Testis (tissue), 2 donors: ENCODE results near the gene MCOLN1.

Source experiments
- POLR2A ChIP-seq: fragments of 450-650 bp; IDR thresholded peaks from one replicate; pipeline ENCODE4 v1.6.1; 2017; ENCODE audit warnings: antibody characterized with exemption, mild to moderate bottlenecking, moderate library complexity
- TF ChIP-seq, protein P1 (sequence below), 3 experiments: fragments of 450-650 bp in 2 of 3; fragments of 200-600 bp in 1 of 3; sonication (generic) in 1 of 3; IDR thresholded peaks; one replicate each; pipeline ENCODE4 v1.5.1; 2016 to 2019; ENCODE audit warnings: antibody characterized with exemption in 3 of 3, mild to moderate bottlenecking in 2 of 3, moderate library complexity in 1 of 3

DNA sequence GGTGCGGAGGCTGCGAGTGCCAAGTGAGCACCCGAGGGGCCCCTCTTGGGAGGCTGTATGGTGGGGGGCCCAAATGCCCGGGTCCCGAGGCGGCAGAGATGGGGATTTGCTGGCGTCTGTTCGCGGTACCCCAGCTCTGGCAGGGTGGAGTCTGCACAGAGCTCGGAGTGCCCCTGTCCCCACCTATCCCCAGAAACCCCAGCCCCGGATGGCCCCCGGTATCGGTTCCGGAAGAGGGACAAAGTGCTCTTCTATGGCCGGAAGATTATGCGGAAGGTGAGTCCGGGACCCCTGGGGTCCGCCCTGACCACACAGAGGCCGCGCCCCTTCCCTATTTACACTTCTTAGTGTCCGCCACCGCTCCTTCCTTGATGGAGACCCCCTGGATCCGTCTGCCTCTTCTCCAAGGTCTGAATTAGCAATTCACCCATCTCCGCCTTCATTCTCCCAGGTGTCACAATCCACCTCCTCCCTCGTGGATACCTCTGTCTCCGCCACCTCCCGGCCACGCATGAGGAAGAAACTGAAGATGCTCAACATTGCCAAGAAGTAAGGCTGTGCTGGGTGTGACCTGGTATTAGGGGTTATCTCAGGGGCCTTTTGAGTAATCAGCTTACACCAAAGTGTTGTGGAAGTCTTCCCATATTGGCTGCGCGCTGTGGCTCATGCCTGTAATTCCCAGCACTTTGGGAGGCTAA is 13.7 kb downstream of the MCOLN1 start:
- TF ChIP-seq, protein P1, sequence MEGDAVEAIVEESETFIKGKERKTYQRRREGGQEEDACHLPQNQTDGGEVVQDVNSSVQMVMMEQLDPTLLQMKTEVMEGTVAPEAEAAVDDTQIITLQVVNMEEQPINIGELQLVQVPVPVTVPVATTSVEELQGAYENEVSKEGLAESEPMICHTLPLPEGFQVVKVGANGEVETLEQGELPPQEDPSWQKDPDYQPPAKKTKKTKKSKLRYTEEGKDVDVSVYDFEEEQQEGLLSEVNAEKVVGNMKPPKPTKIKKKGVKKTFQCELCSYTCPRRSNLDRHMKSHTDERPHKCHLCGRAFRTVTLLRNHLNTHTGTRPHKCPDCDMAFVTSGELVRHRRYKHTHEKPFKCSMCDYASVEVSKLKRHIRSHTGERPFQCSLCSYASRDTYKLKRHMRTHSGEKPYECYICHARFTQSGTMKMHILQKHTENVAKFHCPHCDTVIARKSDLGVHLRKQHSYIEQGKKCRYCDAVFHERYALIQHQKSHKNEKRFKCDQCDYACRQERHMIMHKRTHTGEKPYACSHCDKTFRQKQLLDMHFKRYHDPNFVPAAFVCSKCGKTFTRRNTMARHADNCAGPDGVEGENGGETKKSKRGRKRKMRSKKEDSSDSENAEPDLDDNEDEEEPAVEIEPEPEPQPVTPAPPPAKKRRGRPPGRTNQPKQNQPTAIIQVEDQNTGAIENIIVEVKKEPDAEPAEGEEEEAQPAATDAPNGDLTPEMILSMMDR (IDR thresholded peaks at IDR 0.05) = no peak
- no peak for TF ChIP-seq POLR2A
